ENCODE data around the gene ITGB1. TPM values are rescaled to one million over a fixed set of nuclear protein-coding genes. Genes with fewer than 3 reads are reported as not detected.

The ITGB1 gene
- total RNA-seq, 2 experiments from 2014 or later: 45.1 to 45.4 TPM

GRCh38 chr10:32959006-32959920 lies 1.2 kb upstream of the ITGB1 start:
- H3K4me1 Mint-ChIP-seq (ENCODE audit: low read depth): peaks cover 42% of the 10 kb centered on the region
- TF ChIP-seq CTCF (IDR thresholded peaks at IDR 0.05): no peak
- peak; percentile 37 for ATAC-seq
- H3K27ac Mint-ChIP-seq: peak overlapping the region; percentile 92
- DNase-seq: peak; percentile 46
- peak overlapping the region; percentile 86 for H3K4me3 Mint-ChIP-seq
- H3K9me3 Mint-ChIP-seq: no peaks in the 10 kb centered on the region
- H3K36me3 Mint-ChIP-seq (ENCODE audit: low read depth): no peaks in the 10 kb centered on the region
- intact Hi-C loops (cut with micrococcal nuclease): no loop called here
- no peaks in the 10 kb centered on the region for H3K27me3 Mint-ChIP-seq
- ChIA-PET POLR2A (interaction anchor here (0.6 to 1.7 kb wide), 6 partner anchors 8 to 1825 kb away, joined by 3 to 11 read pairs (median 3); no protein-coding TSS in a partner anchor), CTCF (interaction anchor here (0.9 to 1.8 kb wide), 9 partner anchors 9 to 516 kb away, joined by 3 to 8 read pairs (median 4); no protein-coding TSS in a partner anchor)

- TF ChIP-seq CTCF (IDR thresholded peaks at IDR 0.05): no peak
- intact Hi-C loops (cut with micrococcal nuclease): no loop called here
- H3K27me3 Mint-ChIP-seq: no peaks in the 10 kb centered on the region
- H3K4me1 Mint-ChIP-seq (ENCODE audit: low read depth): peaks cover 59% of the 10 kb centered on the region
- ChIA-PET POLR2A (interaction anchor here (1.1 to 1.3 kb wide), 5 partner anchors 13 to 624 kb away, joined by 3 to 9 read pairs (median 3); no protein-coding TSS in a partner anchor), CTCF (interaction anchor here (1.0 to 1.7 kb wide), 2 partner anchors 24 to 27 kb away, joined by 3 to 6 read pairs; no protein-coding TSS in a partner anchor)
- no peaks in the 10 kb centered on the region for H3K9me3 Mint-ChIP-seq
- peak; percentile 25 for ATAC-seq
- peak overlapping the region; percentile 75 for H3K4me3 Mint-ChIP-seq
- peaks cover 1% of the 10 kb centered on the region for H3K36me3 Mint-ChIP-seq (ENCODE audit: low read depth)
- peak overlapping the region; percentile 76 for H3K27ac Mint-ChIP-seq
- DNase-seq: peak; percentile 60
Measured at GRCh38 chr10:32957341-32958084, 517 bp downstream of the ITGB1 start.

- ChIA-PET POLR2A (interaction anchor here (0.6 to 1.3 kb wide), 6 partner anchors 12 to 667 kb away, joined by 3 to 9 read pairs (median 3); no protein-coding TSS in a partner anchor), CTCF (interaction anchor here (0.6 to 1.7 kb wide), 3 partner anchors 25 to 76 kb away, joined by 3 to 6 read pairs (median 3); no protein-coding TSS in a partner anchor)
- ATAC-seq (no peak), DNase-seq (no peak)
- peaks cover 1% of the 10 kb centered on the region for H3K36me3 Mint-ChIP-seq (ENCODE audit: low read depth)
- H3K9me3 Mint-ChIP-seq: no peaks in the 10 kb centered on the region
- H3K27ac Mint-ChIP-seq: peak overlapping the region; percentile 47
- intact Hi-C loops (cut with micrococcal nuclease): no loop called here
- H3K4me3 Mint-ChIP-seq: peak overlapping the region; percentile 75
- H3K27me3 Mint-ChIP-seq: no peaks in the 10 kb centered on the region
- TF ChIP-seq CTCF (IDR thresholded peaks at IDR 0.05): no peak
- peaks cover 59% of the 10 kb centered on the region for H3K4me1 Mint-ChIP-seq (ENCODE audit: low read depth)
Measured at GRCh38 chr10:32956365-32957197, 1.4 kb downstream of the ITGB1 start.

- Mint-ChIP-seq H3K36me3 (ENCODE audit: low read depth) (peaks cover 1% of the 10 kb centered on the region), H3K9me3 (no peaks in the 10 kb centered on the region), H3K4me1 (ENCODE audit: low read depth) (peaks cover 64% of the 10 kb centered on the region), H3K27me3 (no peaks in the 10 kb centered on the region), H3K4me3 (peak overlapping the region; percentile 75), H3K27ac (no peak overlapping the region)
- DNase-seq (no peak), ATAC-seq (no peak)
- no peak for TF ChIP-seq CTCF (IDR thresholded peaks at IDR 0.05)
- CTCF ChIA-PET: interaction anchor here (1.0 to 1.7 kb wide), 2 partner anchors 23 to 25 kb away, joined by 3 to 6 read pairs; no protein-coding TSS in a partner anchor
- POLR2A ChIA-PET: no interaction called here
- intact Hi-C loops (cut with micrococcal nuclease): no loop called here
Measured at GRCh38 chr10:32955790-32956189, 2.2 kb downstream of the ITGB1 start.

Measured in activated CD8-positive, alpha-beta T cell treated with anti-CD3 and anti-CD28 coated beads for 36 hours (primary cell).